Kidney (tissue), 2 donors: Measurements from ENCODE around the gene GNB3. TPM values are rescaled to one million over a fixed set of nuclear protein-coding genes. Genes with fewer than 3 reads are reported as not detected.

Source experiments
- polyA plus RNA-seq: library from polyadenylated mRNA; stranded (reverse); fragments of 350-450 nt; fragmentation: Illumina TruSeq; extraction: RNeasy Lipid Tissue Mini Kit (QIAGEN cat#74804); gene quantifications from one replicate; pipeline ENCODE4 v1.2.3, GENCODE V29; 2014; ENCODE audit warnings: low read depth, low replicate concordance; ENCODE audit not compliant: insufficient read depth
- total RNA-seq: library from RNA; stranded (reverse); fragmentation: NEBNext Ultra II Directional; extraction: Animal tissue kit (Norgen Biotek cat#: 25700); gene quantifications from one replicate; pipeline ENCODE4 v1.2.1, GENCODE V29; 2021
- donor health status: DM: yes; HTN: yes; CAD: no.

The GNB3 gene
- total and polyA plus RNA-seq, 2 donors from 2014 or later = 1.4 to 2.6 TPM

Other genes with a start within 250 kb of the GNB3 start
- gene CHD4, start 233.5 kb upstream of the GNB3 start, total RNA-seq = 224 TPM
- 109 TPM for gene CHD4, start 233.5 kb upstream of the GNB3 start, polyA plus RNA-seq
- gene LPAR5, start 205.0 kb upstream of the GNB3 start, total RNA-seq = 4.9 TPM
- 0.97 TPM for gene LPAR5, start 205.0 kb upstream of the GNB3 start, polyA plus RNA-seq
- 3.4 TPM for gene ACRBP, start 193.5 kb upstream of the GNB3 start, total RNA-seq
- gene ACRBP, start 193.5 kb upstream of the GNB3 start, polyA plus RNA-seq = 2.1 TPM
- gene ING4, start 177.8 kb upstream of the GNB3 start, total RNA-seq = 42.6 TPM
- gene ING4, start 177.8 kb upstream of the GNB3 start, polyA plus RNA-seq = 56.0 TPM
- 51.6 TPM for gene ZNF384, start 151.6 kb upstream of the GNB3 start, total RNA-seq
- 19.7 TPM for gene ZNF384, start 151.6 kb upstream of the GNB3 start, polyA plus RNA-seq
- gene PIANP, start 140.1 kb upstream of the GNB3 start, total RNA-seq = 0.63 TPM
- gene PIANP, start 140.1 kb upstream of the GNB3 start, polyA plus RNA-seq = 0.45 TPM
- gene COPS7A, start 116.9 kb upstream of the GNB3 start, total RNA-seq = 71.9 TPM
- gene COPS7A, start 116.9 kb upstream of the GNB3 start, polyA plus RNA-seq = 94.1 TPM
- 141 TPM for gene MLF2, start 87.8 kb upstream of the GNB3 start, total RNA-seq
- 289 TPM for gene MLF2, start 87.8 kb upstream of the GNB3 start, polyA plus RNA-seq
- gene PTMS, start 74.6 kb upstream of the GNB3 start, total RNA-seq = 269 TPM
- 590 TPM for gene PTMS, start 74.6 kb upstream of the GNB3 start, polyA plus RNA-seq
- 1.3 TPM for gene LAG3, start 68.4 kb upstream of the GNB3 start, total RNA-seq
- not detected for gene LAG3, start 68.4 kb upstream of the GNB3 start, polyA plus RNA-seq
- 38.1 TPM for gene CD4, start 51.4 kb upstream of the GNB3 start, total RNA-seq
- 12.2 TPM for gene CD4, start 51.4 kb upstream of the GNB3 start, polyA plus RNA-seq
- gene GPR162, start 19.1 kb upstream of the GNB3 start, total RNA-seq = 5.0 TPM
- gene GPR162, start 19.1 kb upstream of the GNB3 start, polyA plus RNA-seq = 9.8 TPM
- 17.0 TPM for gene P3H3, start 12.5 kb upstream of the GNB3 start, total RNA-seq
- 18.5 TPM for gene P3H3, start 12.5 kb upstream of the GNB3 start, polyA plus RNA-seq
- gene CDCA3, start 10.4 kb downstream of the GNB3 start, total RNA-seq = 1.3 TPM
- gene CDCA3, start 10.4 kb downstream of the GNB3 start, polyA plus RNA-seq = 2.1 TPM
- 75.5 TPM for gene USP5, start 11.2 kb downstream of the GNB3 start, total RNA-seq
- 52.3 TPM for gene USP5, start 11.2 kb downstream of the GNB3 start, polyA plus RNA-seq
- gene TPI1, start 26.6 kb downstream of the GNB3 start, total RNA-seq = 437 TPM
- gene TPI1, start 26.6 kb downstream of the GNB3 start, polyA plus RNA-seq = 1,220 TPM
- gene SPSB2, start 32.4 kb downstream of the GNB3 start, total RNA-seq = 19.0 TPM
- 21.3 TPM for gene SPSB2, start 32.4 kb downstream of the GNB3 start, polyA plus RNA-seq
- gene LRRC23, start 63.9 kb downstream of the GNB3 start, total RNA-seq = 16.6 TPM
- gene LRRC23, start 63.9 kb downstream of the GNB3 start, polyA plus RNA-seq = 19.7 TPM
- 35.7 TPM for gene ENO2, start 73.7 kb downstream of the GNB3 start, total RNA-seq
- 10.3 TPM for gene ENO2, start 73.7 kb downstream of the GNB3 start, polyA plus RNA-seq
- gene ATN1, start 87.0 kb downstream of the GNB3 start, total RNA-seq = 119 TPM
- gene ATN1, start 87.0 kb downstream of the GNB3 start, polyA plus RNA-seq = 34.2 TPM
- gene RNU7-1, start 102.9 kb downstream of the GNB3 start, total RNA-seq = not detected
- not detected for gene RNU7-1, start 102.9 kb downstream of the GNB3 start, polyA plus RNA-seq
- gene C12orf57, start 103.1 kb downstream of the GNB3 start, total RNA-seq = 175 TPM
- gene C12orf57, start 103.1 kb downstream of the GNB3 start, polyA plus RNA-seq = 336 TPM
- gene PTPN6, start 110.4 kb downstream of the GNB3 start, total RNA-seq = 70.8 TPM
- gene PTPN6, start 110.4 kb downstream of the GNB3 start, polyA plus RNA-seq = 38.0 TPM
- gene PHB2, start 129.7 kb downstream of the GNB3 start, total RNA-seq = 141 TPM
- 222 TPM for gene PHB2, start 129.7 kb downstream of the GNB3 start, polyA plus RNA-seq
- gene EMG1, start 130.0 kb downstream of the GNB3 start, total RNA-seq = 50.3 TPM
- 74.3 TPM for gene EMG1, start 130.0 kb downstream of the GNB3 start, polyA plus RNA-seq
- gene LPCAT3, start 177.6 kb downstream of the GNB3 start, total RNA-seq = 77.8 TPM
- gene LPCAT3, start 177.6 kb downstream of the GNB3 start, polyA plus RNA-seq = 59.2 TPM
- 402 TPM for gene C1S, start 219.8 kb downstream of the GNB3 start, total RNA-seq
- 81.2 TPM for gene C1S, start 219.8 kb downstream of the GNB3 start, polyA plus RNA-seq